ENCODE results near the gene RORC. TPM values are rescaled to one million over a fixed set of nuclear protein-coding genes. Genes with fewer than 3 reads are reported as not detected.
"Not testable (repeated sequence)": the region's sequence is repeated elsewhere in the genome, so short reads cannot be mapped to it uniquely, and the experiment has no call there.

RORC gene
- polyA plus RNA-seq, 1 of the 3 experiments (the other 2 are of a cell fraction) = not detected

GRCh38 chr1:151782741-151783140, 48.9 kb downstream of the RORC start:
- WGBS (ENCODE audit: low lambda C conversion rate) = 82% methylated on average over 3 of the region's 3 CpGs
- Histone ChIP-seq H3K4me2 (no peak overlapping the region), H3K4me3 (ENCODE audit: low read depth in 2 of 2, low read length in 1 of 2) (no peak overlapping the region), H3K27ac (ENCODE audit: low read depth in 2 of 2, low read length in 1 of 2) (no peak overlapping the region), H3K27me3 (ENCODE audit: insufficient read depth) (no peaks in the 10 kb centered on the region), H3K9ac (no peak overlapping the region), H3K4me1 (ENCODE audit: control insufficient read depth in 1 of 2, insufficient read depth in 2 of 2, low read depth in 1 of 2, low read length in 1 of 2) (no peaks in the 10 kb centered on the region), H3K36me3 (replicated peaks in 1 of 2; ENCODE audit: control insufficient read depth in 1 of 2, insufficient read depth in 2 of 2, low read length in 1 of 2) (peaks cover 3 to 16% of the 10 kb centered on the region in 2 experiments), H3K79me2 (ENCODE audit: insufficient read depth) (no peaks in the 10 kb centered on the region), H3K9me2 (no peaks in the 10 kb centered on the region), H4K20me1 (ENCODE audit: insufficient read depth) (no peaks in the 10 kb centered on the region), H3F3A (replicated peaks; ENCODE audit: insufficient read depth) (no peaks in the 10 kb centered on the region), H3K9me3 (no peaks in the 10 kb centered on the region), H2AFZ (ENCODE audit: low read depth) (no peak overlapping the region)
- TF ChIP-seq SMC3 (IDR thresholded peaks at IDR 0.05; ENCODE audit: low read depth, low read length) = no peak
- no peak for TF ChIP-seq RFX5 (IDR thresholded peaks at IDR 0.05; ENCODE audit: low read length)
- no peak for TF ChIP-seq MAX (IDR thresholded peaks at IDR 0.05; ENCODE audit: low read depth)
- no peak for TF ChIP-seq EZH2phosphoT487 (IDR thresholded peaks at IDR 0.05; ENCODE audit: borderline replicate concordance, low read depth)
- no peak for TF ChIP-seq EP300 (IDR thresholded peaks at IDR 0.05; ENCODE audit: borderline replicate concordance in 1 of 2, low read depth in 1 of 2, low read length in 1 of 2)
- TF ChIP-seq MEF2A (IDR thresholded peaks at IDR 0.05; ENCODE audit: borderline replicate concordance, low read depth) = no peak
- DNase-seq = no peak
- ChIA-PET POLR2A (no interaction called here), CTCF (interaction anchor here (1.1 kb wide), 1 partner anchor 90 kb away, joined by 3 read pairs; no protein-coding TSS in a partner anchor)

- H3K4me3 ChIP-seq (ENCODE audit: low read depth in 2 of 2, low read length in 1 of 2); DNase-seq; H3K9me2 ChIP-seq; H3K9me3 ChIP-seq; H3K4me1 ChIP-seq (ENCODE audit: control insufficient read depth in 1 of 2, insufficient read depth in 2 of 2, low read depth in 1 of 2, low read length in 1 of 2); H3K27ac ChIP-seq (ENCODE audit: low read depth in 2 of 2, low read length in 1 of 2); POLR2A ChIA-PET; H3K4me2 ChIP-seq; H3K79me2 ChIP-seq (ENCODE audit: insufficient read depth); H2AFZ ChIP-seq (ENCODE audit: low read depth); H3F3A ChIP-seq (replicated peaks; ENCODE audit: insufficient read depth); H3K27me3 ChIP-seq (ENCODE audit: insufficient read depth); H3K9ac ChIP-seq; H4K20me1 ChIP-seq (ENCODE audit: insufficient read depth): not testable (repeated sequence)
- peaks cover 3 to 16% of the 10 kb centered on the region in 2 experiments for H3K36me3 ChIP-seq (replicated peaks in 1 of 2; ENCODE audit: control insufficient read depth in 1 of 2, insufficient read depth in 2 of 2, low read length in 1 of 2)
- CTCF ChIA-PET = interaction anchor here (1.1 kb wide), 1 partner anchor 89 kb away, joined by 3 read pairs; no protein-coding TSS in a partner anchor
- WGBS (ENCODE audit: low lambda C conversion rate) = 86% methylated on average over 5 of the region's 5 CpGs
These were observed 49.6 kb downstream of the RORC start for GRCh38 chr1:151782026-151782425.

GRCh38 chr1:151780736-151781135, 50.9 kb downstream of the RORC start:
- not testable (repeated sequence) for H3K27ac ChIP-seq (ENCODE audit: low read depth in 2 of 2, low read length in 1 of 2); H2AFZ ChIP-seq (ENCODE audit: low read depth)

More at GRCh38 chr1:151780736-151781135, 50.9 kb downstream of the RORC start:
- H3K9me2 ChIP-seq; H3K9me3 ChIP-seq; DNase-seq; POLR2A ChIA-PET; H3K4me2 ChIP-seq; H3K4me3 ChIP-seq (ENCODE audit: low read depth in 2 of 2, low read length in 1 of 2); H3K79me2 ChIP-seq (ENCODE audit: insufficient read depth); H3F3A ChIP-seq (replicated peaks; ENCODE audit: insufficient read depth); H3K4me1 ChIP-seq (ENCODE audit: control insufficient read depth in 1 of 2, insufficient read depth in 2 of 2, low read depth in 1 of 2, low read length in 1 of 2); H4K20me1 ChIP-seq (ENCODE audit: insufficient read depth); H3K27me3 ChIP-seq (ENCODE audit: insufficient read depth); H3K9ac ChIP-seq: not testable (repeated sequence)
- H3K36me3 ChIP-seq (replicated peaks in 1 of 2; ENCODE audit: control insufficient read depth in 1 of 2, insufficient read depth in 2 of 2, low read length in 1 of 2) = peaks cover 3 to 18% of the 10 kb centered on the region in 2 experiments
- CTCF ChIA-PET = interaction anchor here (1.6 kb wide), 1 partner anchor 9 kb away, joined by 4 read pairs; no protein-coding TSS in a partner anchor
- 73% methylated on average over 5 of the region's 5 CpGs for WGBS (ENCODE audit: low lambda C conversion rate)

All from SK-N-SH (cell line).